GM23248 (cell line): ENCODE measurements around the gene XPO6. TPM values are rescaled to one million over a fixed set of nuclear protein-coding genes. Genes with fewer than 3 reads are reported as not detected.

Experiments used
- DNase-seq: peaks from one replicate; pipeline ENCODE4 v3.0.0-alpha.2; 2015
- H2AFZ ChIP-seq: fragments of 200-600 bp; sonication (generic); 2 replicates; pipeline ENCODE4 v1.6.1; 2016; ENCODE audit warnings: antibody characterized with exemption
- H3F3A ChIP-seq: fragments of 200-600 bp; sonication (generic); 2 replicates; pipeline ENCODE4 v1.6.1; 2016; ENCODE audit warnings: mild to moderate bottlenecking, antibody characterized with exemption, mixed run types; ENCODE audit not compliant: insufficient read depth
- H3K27ac ChIP-seq: fragments of 200-600 bp; sonication (generic); 2 replicates; pipeline ENCODE4 v1.5.1; 2016; ENCODE audit warnings: mild to moderate bottlenecking
- H3K27me3 ChIP-seq: fragments of 200-600 bp; sonication (generic); replicated peaks from 2 replicates; pipeline ENCODE4 v1.6.1; 2016; ENCODE audit warnings: mild to moderate bottlenecking; ENCODE audit not compliant: insufficient read depth
- H3K36me3 ChIP-seq: fragments of 200-600 bp; sonication (generic); 2 replicates; pipeline ENCODE4 v1.6.1; 2016; ENCODE audit warnings: low read depth, mild to moderate bottlenecking
- H3K4me1 ChIP-seq: fragments of 200-600 bp; sonication (generic); 2 replicates; pipeline ENCODE4 v1.6.1; 2016; ENCODE audit warnings: mild to moderate bottlenecking; ENCODE audit not compliant: insufficient read depth
- H3K4me2 ChIP-seq: fragments of 200-600 bp; sonication (generic); one replicate; pipeline ENCODE4 v1.6.1; 2016; ENCODE audit warnings: mild to moderate bottlenecking; ENCODE audit not compliant: unreplicated experiment
- H3K4me3 ChIP-seq: fragments of 200-600 bp; sonication (generic); 2 replicates; pipeline ENCODE4 v1.5.1; 2016; ENCODE audit warnings: mild to moderate bottlenecking
- H3K79me2 ChIP-seq: fragments of 200-600 bp; sonication (generic); 2 replicates; pipeline ENCODE4 v1.6.1; 2016; ENCODE audit warnings: mild to moderate bottlenecking; ENCODE audit not compliant: insufficient read depth
- H3K9ac ChIP-seq: fragments of 200-600 bp; sonication (generic); 2 replicates; pipeline ENCODE4 v1.6.1; 2016; ENCODE audit warnings: mild to moderate bottlenecking
- H3K9me2 ChIP-seq: fragments of 200-600 bp; sonication (generic); 2 replicates; pipeline ENCODE4 v1.6.1; 2016; ENCODE audit warnings: mixed run types, mild to moderate bottlenecking, moderate library complexity; ENCODE audit not compliant: insufficient read depth
- H3K9me3 ChIP-seq: fragments of 200-600 bp; sonication (generic); one replicate; pipeline ENCODE4 v1.6.1; 2017; ENCODE audit warnings: low read depth
- H4K20me1 ChIP-seq: fragments of 200-600 bp; sonication (generic); 2 replicates; pipeline ENCODE4 v1.6.0; 2016; ENCODE audit not compliant: insufficient read depth
- EZH2 ChIP-seq: fragments of 200-600 bp; sonication (generic); IDR thresholded peaks from 2 replicates; pipeline ENCODE4 v1.6.1; 2018; ENCODE audit warnings: antibody characterized with exemption, mild to moderate bottlenecking; ENCODE audit not compliant: insufficient read depth, poor library complexity, severe bottlenecking
- EZH2phosphoT487 ChIP-seq: fragments of 200-600 bp; sonication (generic); IDR thresholded peaks from 2 replicates; pipeline ENCODE4 v1.6.1; 2018; ENCODE audit warnings: antibody characterized with exemption, moderate library complexity, mild to moderate bottlenecking, low read depth; ENCODE audit not compliant: insufficient read depth
- WGBS, 2 experiments: methylation state at CpG; one replicate each; pipeline ENCODE4 v1.1.6; 2015 to 2017; ENCODE audit warnings: low lambda C conversion rate in 2 of 2, low coverage in 1 of 2; ENCODE audit errors: missing lambda C conversion rate in 2 of 2; 5-methylcytosine and 5-hydroxymethylcytosine counted together
- in situ Hi-C: fragments of 300-500 bp; cut with MboI; formaldehyde crosslinking; loops from 2 replicates; pipeline ENCODE4 v1.15.0; 2020
- polyA plus RNA-seq: library from polyadenylated mRNA; unstranded; fragments of >200 nt; fragmentation: Nextera tagmentation; extraction: Ambion mirVana; gene quantifications from 2 replicates; pipeline ENCODE4 v1.2.1, GENCODE V29; 2016
- total RNA-seq: library from RNA; depleted of rRNA; stranded (reverse); fragments of >200 nt; shearing (Covaris generic); gene quantifications from 2 replicates; pipeline ENCODE4 v1.2.3, GENCODE V29; 2014

Gene XPO6
- total and polyA plus RNA-seq, 2 experiments from 2014 or later, result 50.7 to 118 TPM

GRCh38 chr16:28210979-28211588, 681 bp downstream of the XPO6 start:
- Histone ChIP-seq H3K4me1 (peaks cover 16% of the 10 kb centered on the region; the same call in 1 of the 2 replicates), H3K9me3 (no peaks in the 10 kb centered on the region), H2AFZ (no peak overlapping the region), H3K9ac (peak overlapping the region; percentile 96), H3K4me2 (peak overlapping the region; percentile 99), H3K79me2 (peaks cover 57% of the 10 kb centered on the region), H3K9me2 (no peaks in the 10 kb centered on the region), H3K27ac (peak overlapping the region; percentile 81), H3K4me3 (peak overlapping the region; percentile 95), H4K20me1 (peaks cover 10% of the 10 kb centered on the region; the same call in 1 of the 2 replicates), H3K27me3 (no peaks in the 10 kb centered on the region), H3K36me3 (peaks cover 19% of the 10 kb centered on the region; the same call in 1 of the 2 replicates), H3F3A (peaks cover 7% of the 10 kb centered on the region; the same call in 1 of the 2 replicates)
- DNase-seq, result peak; percentile 94
- in situ Hi-C loops, result no loop called here
- WGBS, 2 experiments, result 0 to 2% methylated on average over 22 to 27 of the region's 33 CpGs
- no peak for TF ChIP-seq EZH2phosphoT487
- no peak for TF ChIP-seq EZH2

- TF ChIP-seq EZH2, result no peak
- no peak for TF ChIP-seq EZH2phosphoT487
- Histone ChIP-seq H3K4me2 (peak overlapping the region; percentile 99), H3K4me1 (peaks cover 16% of the 10 kb centered on the region; the same call in 1 of the 2 replicates), H3K36me3 (peaks cover 26% of the 10 kb centered on the region; the same call in 1 of the 2 replicates), H3K9me3 (no peaks in the 10 kb centered on the region), H3K79me2 (peaks cover 65% of the 10 kb centered on the region), H3K4me3 (peak overlapping the region; percentile 95), H3K27me3 (no peaks in the 10 kb centered on the region), H3K9ac (peak overlapping the region; percentile 96), H3K27ac (peak overlapping the region; percentile 81; the same call in 1 of the 2 replicates), H3F3A (peaks cover 7% of the 10 kb centered on the region; the same call in 1 of the 2 replicates), H3K9me2 (no peaks in the 10 kb centered on the region), H4K20me1 (peaks cover 14% of the 10 kb centered on the region), H2AFZ (no peak overlapping the region)
- in situ Hi-C loops, result no loop called here
- WGBS, 2 experiments, result 58 to 60% methylated on average over 5 of the region's 5 CpGs
- DNase-seq, result no peak
Observed at GRCh38 chr16:28210264-28210663, 1.5 kb downstream of the XPO6 start.

GRCh38 chr16:28208824-28209223, 2.9 kb downstream of the XPO6 start:
- peaks cover 7% of the 10 kb centered on the region; the same call in 1 of the 2 replicates for H3F3A ChIP-seq
- no peak overlapping the region for H3K4me2 ChIP-seq
- 92 to 96% methylated on average over 4 of the region's 4 CpGs for WGBS, 2 experiments
- H3K27ac ChIP-seq, result no peak overlapping the region
- H3K79me2 ChIP-seq, result peaks cover 80% of the 10 kb centered on the region
- H2AFZ ChIP-seq, result no peak overlapping the region
- H3K4me3 ChIP-seq, result no peak overlapping the region
- H3K4me1 ChIP-seq, result peaks cover 16% of the 10 kb centered on the region; the same call in 1 of the 2 replicates
- no peak overlapping the region for H3K9ac ChIP-seq
- no peak for TF ChIP-seq EZH2phosphoT487
- no peak for TF ChIP-seq EZH2
- H3K9me2 ChIP-seq, result no peaks in the 10 kb centered on the region
- no peaks in the 10 kb centered on the region for H3K9me3 ChIP-seq
- no peak for DNase-seq
- peaks cover 16% of the 10 kb centered on the region for H4K20me1 ChIP-seq
- H3K27me3 ChIP-seq, result no peaks in the 10 kb centered on the region
- in situ Hi-C loops, result no loop called here
- H3K36me3 ChIP-seq, result peaks cover 29% of the 10 kb centered on the region; the same call in 1 of the 2 replicates

GRCh38 chr16:28208131-28208530, 3.6 kb downstream of the XPO6 start:
- Histone ChIP-seq H3K4me1 (peaks cover 16% of the 10 kb centered on the region; the same call in 1 of the 2 replicates), H3F3A (peaks cover 7% of the 10 kb centered on the region; the same call in 1 of the 2 replicates), H3K79me2 (peaks cover 87% of the 10 kb centered on the region), H2AFZ (no peak overlapping the region), H4K20me1 (peaks cover 16% of the 10 kb centered on the region), H3K27me3 (no peaks in the 10 kb centered on the region), H3K36me3 (peaks cover 29% of the 10 kb centered on the region; the same call in 1 of the 2 replicates), H3K9me3 (no peaks in the 10 kb centered on the region), H3K4me3 (no peak overlapping the region), H3K27ac (no peak overlapping the region), H3K9me2 (no peaks in the 10 kb centered on the region), H3K4me2 (no peak overlapping the region), H3K9ac (no peak overlapping the region)
- TF ChIP-seq EZH2, result no peak
- TF ChIP-seq EZH2phosphoT487, result no peak
- 95 to 98% methylated on average over 4 of the region's 4 CpGs for WGBS, 2 experiments
- DNase-seq, result no peak
- in situ Hi-C loops, result no loop called here
